IPS DF 6.9 (cell line): Measurements from ENCODE around the gene BRD4.

Source experiments
- DNase-seq: peaks from one replicate; pipeline ENCODE4 v3.0.0-alpha.2; 2013; ENCODE audit warnings: low read depth, low spot score
- H3K27ac ChIP-seq: one replicate; pipeline ENCODE4 v1.5.1; 2013; ENCODE audit warnings: low read length, control low read depth
- H3K27me3 ChIP-seq: 2 replicates; pipeline ENCODE4 v1.6.1; 2013; ENCODE audit warnings: mild to moderate bottlenecking, low read length; ENCODE audit not compliant: control insufficient read depth, insufficient read depth
- H3K36me3 ChIP-seq: 2 replicates; pipeline ENCODE4 v1.6.1; 2013; ENCODE audit warnings: low read length; ENCODE audit not compliant: control insufficient read depth, insufficient read depth
- H3K4me1 ChIP-seq: 2 replicates; pipeline ENCODE4 v1.6.1; 2013; ENCODE audit warnings: low read length; ENCODE audit not compliant: control insufficient read depth, insufficient read depth
- H3K4me3 ChIP-seq: 2 replicates; pipeline ENCODE4 v1.5.1; 2013; ENCODE audit warnings: mild to moderate bottlenecking, low read length
- H3K9me3 ChIP-seq: 2 replicates; pipeline ENCODE4 v1.6.1; 2013; ENCODE audit warnings: low read length, inconsistent platforms; ENCODE audit not compliant: control insufficient read depth, insufficient read depth
- WGBS: extraction: QIAGEN DNeasy Blood & Tissue Kit; methylation state at CpG from one replicate; pipeline ENCODE4 v1.1.7; 2013; ENCODE audit warnings: mixed read lengths, missing lambda C conversion rate; ENCODE audit not compliant: insufficient read length, insufficient coverage; 5-methylcytosine and 5-hydroxymethylcytosine counted together

Gene BRD4

DNA sequence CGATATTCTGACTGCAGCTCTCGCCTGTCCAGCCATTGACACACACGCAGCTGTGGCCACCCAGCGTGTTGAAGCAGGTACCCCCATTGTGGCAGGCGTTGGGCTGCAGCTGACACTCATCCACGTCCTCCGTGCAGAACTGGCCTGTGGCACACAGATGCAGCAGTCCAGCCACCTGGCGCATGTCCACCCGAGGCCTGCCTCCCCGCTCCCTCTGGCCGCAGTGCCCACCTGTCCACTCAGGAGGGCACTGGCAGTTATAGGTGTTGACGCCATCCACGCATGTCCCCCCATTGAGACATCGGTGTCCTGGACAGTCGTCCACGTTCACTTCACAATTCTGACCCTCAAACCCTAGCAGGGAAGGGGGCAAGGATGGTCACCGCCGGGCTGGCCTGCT lies 140.8 kb downstream of the BRD4 start:
- H3K9me3 ChIP-seq = no peaks in the 10 kb centered on the region
- no peak overlapping the region for H3K27ac ChIP-seq
- peaks cover 38% of the 10 kb centered on the region for H3K36me3 ChIP-seq
- no peaks in the 10 kb centered on the region for H3K27me3 ChIP-seq
- no peak for DNase-seq
- WGBS = no CpG with 5 or more reads among the region's 18 CpGs
- peaks cover 1% of the 10 kb centered on the region; the same call in 1 of the 2 replicates for H3K4me1 ChIP-seq
- no peak overlapping the region for H3K4me3 ChIP-seq

DNA sequence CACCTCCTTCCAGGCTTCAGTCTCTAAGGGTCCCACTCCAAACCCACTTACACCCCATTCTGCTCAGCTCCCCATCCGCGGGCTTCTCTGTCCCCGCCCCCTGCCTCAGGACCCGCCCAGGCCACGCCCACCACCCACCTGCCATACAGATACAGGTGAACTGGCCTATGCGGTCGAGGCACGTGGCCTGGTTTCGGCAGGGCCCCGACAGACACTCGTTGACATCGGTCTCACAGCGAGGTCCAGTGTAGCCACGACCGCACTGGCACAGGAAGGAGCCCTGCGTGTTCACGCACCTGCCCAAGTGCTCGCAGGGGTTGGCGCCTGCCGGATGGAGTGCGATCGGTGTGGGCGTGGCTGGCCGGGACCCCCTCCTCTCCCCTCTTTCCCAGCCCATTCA lies 143.5 kb downstream of the BRD4 start:
- H3K9me3 ChIP-seq = no peaks in the 10 kb centered on the region
- H3K4me3 ChIP-seq = no peak overlapping the region
- no peaks in the 10 kb centered on the region for H3K4me1 ChIP-seq
- no peaks in the 10 kb centered on the region for H3K27me3 ChIP-seq
- DNase-seq = no peak
- H3K36me3 ChIP-seq = peaks cover 53% of the 10 kb centered on the region
- no peak overlapping the region for H3K27ac ChIP-seq
- no CpG with 5 or more reads among the region's 24 CpGs for WGBS

DNA sequence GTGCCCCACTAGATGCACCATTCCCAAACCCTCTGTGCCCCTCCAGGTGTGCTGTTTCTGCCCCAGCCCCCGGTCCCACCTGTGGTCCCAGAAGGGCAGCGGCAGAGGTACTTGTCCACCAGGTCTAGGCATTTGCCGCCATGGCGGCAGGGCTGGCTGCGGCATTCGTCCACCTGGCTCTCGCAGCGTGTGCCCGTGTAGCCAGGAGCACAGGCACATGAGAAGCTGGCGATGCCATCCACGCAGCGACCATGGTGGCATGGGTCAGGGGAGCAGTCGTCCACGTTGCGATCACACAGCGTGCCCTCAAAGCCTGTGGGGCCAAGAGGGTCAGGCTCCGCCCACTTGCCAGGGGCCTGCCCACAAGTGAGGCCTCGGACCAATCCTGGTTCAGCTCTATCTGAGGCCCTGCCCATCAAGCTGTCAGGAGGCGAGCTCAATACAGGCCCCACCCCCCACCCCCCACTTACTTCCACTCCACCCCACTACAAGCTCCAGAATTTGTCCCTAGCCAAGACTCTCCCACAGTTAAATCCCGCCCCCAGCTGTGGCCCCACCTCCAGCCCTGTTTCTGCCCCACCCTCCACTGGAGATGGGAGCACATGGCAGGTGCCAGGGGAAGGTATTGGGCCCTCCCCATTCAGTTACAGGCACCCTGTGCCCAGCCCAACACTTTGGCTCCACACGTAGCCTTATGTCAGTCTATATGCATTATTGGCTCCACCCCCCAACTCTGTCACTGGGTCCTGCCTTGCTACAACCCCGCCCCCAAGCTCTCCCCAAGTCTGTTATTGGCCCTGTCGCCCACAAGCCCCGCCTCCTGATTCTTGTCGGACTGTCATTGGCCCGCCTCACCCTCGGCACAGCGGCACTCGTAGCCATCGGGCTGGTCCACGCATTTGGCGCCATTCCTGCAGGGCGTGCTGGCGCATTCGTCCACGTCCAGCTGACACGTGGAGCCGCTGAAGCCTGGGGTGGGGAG lies 145.0 kb downstream of the BRD4 start:
- H3K4me1 ChIP-seq = no peaks in the 10 kb centered on the region
- no CpG with 5 or more reads among the region's 38 CpGs for WGBS
- H3K27ac ChIP-seq = no peak overlapping the region
- H3K36me3 ChIP-seq = peaks cover 50% of the 10 kb centered on the region
- H3K4me3 ChIP-seq = no peak overlapping the region
- H3K27me3 ChIP-seq = no peaks in the 10 kb centered on the region
- no peaks in the 10 kb centered on the region for H3K9me3 ChIP-seq
- no peak for DNase-seq
